Measurements from ENCODE around the gene SLC25A15.
A peak's percentile ranks its signal among the peaks of the same experiment; 100 is the strongest.
"Not testable (repeated sequence)": the region's sequence is repeated elsewhere in the genome, so short reads cannot be mapped to it uniquely, and the experiment has no call there.

SLC25A15 gene

GRCh38 chr13:40812724-40813445 is 23.5 kb downstream of the SLC25A15 start:
- Mint-ChIP-seq H3K36me3 (peaks cover 18% of the 10 kb centered on the region), H3K9me3 (peaks cover 2% of the 10 kb centered on the region), H3K27me3 (no peaks in the 10 kb centered on the region), H3K27ac (no peak overlapping the region), H3K4me1 (no peaks in the 10 kb centered on the region), H3K4me3 (no peak overlapping the region)
- CTCF ChIA-PET, result interaction anchor here (0.7 to 2.7 kb wide), 6 partner anchors 8 to 357 kb away, joined by 3 to 12 read pairs (median 3); no protein-coding TSS in a partner anchor
- no peak for DNase-seq

- no peak for DNase-seq
- peaks cover 12% of the 10 kb centered on the region for H3K36me3 Mint-ChIP-seq
- no peak overlapping the region for H3K27ac Mint-ChIP-seq
- CTCF ChIA-PET, result interaction anchor here (1.1 to 2.7 kb wide), 6 partner anchors 9 to 216 kb away, joined by 3 to 12 read pairs (median 4); no protein-coding TSS in a partner anchor
- no peak overlapping the region for H3K4me3 Mint-ChIP-seq
- H3K4me1 Mint-ChIP-seq, result no peaks in the 10 kb centered on the region
- peaks cover 2% of the 10 kb centered on the region for H3K9me3 Mint-ChIP-seq
- no peaks in the 10 kb centered on the region for H3K27me3 Mint-ChIP-seq
Observed at GRCh38 chr13:40813667-40814454, 24.4 kb downstream of the SLC25A15 start.

- Mint-ChIP-seq H3K4me3 (no peak overlapping the region), H3K27me3 (no peaks in the 10 kb centered on the region), H3K4me1 (no peaks in the 10 kb centered on the region), H3K36me3 (peaks cover 9% of the 10 kb centered on the region), H3K9me3 (peaks cover 2% of the 10 kb centered on the region), H3K27ac (no peak overlapping the region)
- no peak for DNase-seq
- CTCF ChIA-PET, result interaction anchor here (1.4 to 2.7 kb wide), 4 partner anchors 10 to 38 kb away, joined by 3 to 12 read pairs (median 8); no protein-coding TSS in a partner anchor
Observed at GRCh38 chr13:40814803-40815202, 25.4 kb downstream of the SLC25A15 start.

- no peak overlapping the region for H3K4me3 Mint-ChIP-seq
- H3K36me3 Mint-ChIP-seq, result peaks cover 5% of the 10 kb centered on the region
- no peak for DNase-seq
- no peaks in the 10 kb centered on the region for H3K27me3 Mint-ChIP-seq
- no peak overlapping the region for H3K27ac Mint-ChIP-seq
- peaks cover 2% of the 10 kb centered on the region for H3K4me1 Mint-ChIP-seq
- H3K9me3 Mint-ChIP-seq, result peaks cover 2% of the 10 kb centered on the region
- CTCF ChIA-PET, result no interaction called here
Observed at GRCh38 chr13:40818926-40819325, 29.5 kb downstream of the SLC25A15 start.

GRCh38 chr13:40819797-40820315 is 30.4 kb downstream of the SLC25A15 start:
- Mint-ChIP-seq H3K4me1 (peaks cover 2% of the 10 kb centered on the region), H3K27me3 (no peaks in the 10 kb centered on the region), H3K27ac (no peak overlapping the region), H3K9me3 (peaks cover 2% of the 10 kb centered on the region), H3K36me3 (peaks cover 3% of the 10 kb centered on the region), H3K4me3 (no peak overlapping the region)
- CTCF ChIA-PET, result no interaction called here
- DNase-seq, result no peak

- H3K27me3 Mint-ChIP-seq, H3K36me3 Mint-ChIP-seq, H3K4me3 Mint-ChIP-seq, DNase-seq, CTCF ChIA-PET, H3K4me1 Mint-ChIP-seq, H3K27ac Mint-ChIP-seq, H3K9me3 Mint-ChIP-seq: not testable (repeated sequence)
Observed at GRCh38 chr13:40839725-40840124, 50.3 kb downstream of the SLC25A15 start.

GRCh38 chr13:40840955-40841354 is 51.5 kb downstream of the SLC25A15 start:
- H3K9me3 Mint-ChIP-seq, DNase-seq, CTCF ChIA-PET, H3K27me3 Mint-ChIP-seq, H3K36me3 Mint-ChIP-seq, H3K4me3 Mint-ChIP-seq, H3K4me1 Mint-ChIP-seq: not testable (repeated sequence)
- H3K27ac Mint-ChIP-seq, result peak overlapping the region; percentile 71
